Right renal cortex interstitium (tissue), 3 donors: ENCODE data around the gene EPHB3. TPM values are rescaled to one million over a fixed set of nuclear protein-coding genes. Genes with fewer than 3 reads are reported as not detected.

Experiments used
- DNase-seq, 3 donors: peaks; one replicate each; pipeline ENCODE4 v3.0.0-alpha.2; 2013; ENCODE audit warnings: low read depth in 3 of 3, low spot score in 2 of 3
- polyA plus RNA-seq, 3 donors: library from polyadenylated mRNA; unstranded; fragments of 120-200 nt; gene quantifications; one replicate each; pipeline ENCODE4 v1.2.1, GENCODE V29; 2013; ENCODE audit not compliant: insufficient read length in 3 of 3

Gene EPHB3
- polyA plus RNA-seq: 10 to 100 TPM; 25.8 to 29.2 (median 26.2) TPM

DNA sequence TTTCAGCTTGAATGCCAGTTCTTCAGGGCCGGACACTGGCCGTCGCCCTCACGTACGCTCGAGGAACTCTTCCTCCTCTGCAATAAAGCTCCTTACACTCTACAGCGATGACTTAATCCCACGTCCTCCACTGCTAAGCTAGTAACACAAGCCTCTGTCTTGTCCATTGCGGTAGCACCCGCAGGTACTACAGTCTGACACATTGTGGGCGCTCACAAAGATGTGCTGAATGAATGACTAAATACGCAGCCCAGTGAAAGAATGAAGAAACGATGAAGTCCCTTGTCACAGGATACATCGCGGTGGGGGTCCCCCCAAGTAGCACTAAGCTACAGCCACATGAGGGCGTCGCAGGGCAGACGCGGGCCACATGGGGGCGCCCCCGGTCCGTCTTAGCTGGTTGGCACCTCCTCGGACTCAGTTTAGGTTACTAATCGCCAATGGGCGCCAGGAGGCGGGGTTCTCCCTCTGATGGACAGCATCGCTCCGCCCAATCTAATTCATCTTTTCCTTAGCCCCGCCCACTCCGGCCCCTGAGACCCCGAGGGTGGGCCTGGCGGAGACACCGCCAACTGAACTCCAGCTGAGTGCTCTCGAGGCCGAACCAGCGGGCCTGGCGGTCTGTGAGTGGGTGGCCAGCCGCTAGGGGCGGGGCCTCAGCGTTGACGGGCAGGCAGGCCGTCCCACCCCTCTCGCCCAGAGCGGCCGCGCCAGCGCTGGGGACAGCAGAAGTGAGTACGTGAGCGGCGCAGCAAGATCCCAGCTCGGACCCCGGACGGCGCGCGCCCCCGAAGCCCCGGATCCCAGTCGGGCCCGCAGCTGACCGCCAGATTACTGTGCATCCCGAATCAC is at the start of gene EPHB3:
EPHB3 (plus strand) TSS at position 725 of the 852 bp plus-strand sequence. CDS start 451 bp downstream, outside the sequence.
- peak; percentile 99 for DNase-seq

GRCh38 chr3:184512621-184513020 is 49.0 kb upstream of the EPHB3 start:
- DNase-seq: no peak

DNA sequence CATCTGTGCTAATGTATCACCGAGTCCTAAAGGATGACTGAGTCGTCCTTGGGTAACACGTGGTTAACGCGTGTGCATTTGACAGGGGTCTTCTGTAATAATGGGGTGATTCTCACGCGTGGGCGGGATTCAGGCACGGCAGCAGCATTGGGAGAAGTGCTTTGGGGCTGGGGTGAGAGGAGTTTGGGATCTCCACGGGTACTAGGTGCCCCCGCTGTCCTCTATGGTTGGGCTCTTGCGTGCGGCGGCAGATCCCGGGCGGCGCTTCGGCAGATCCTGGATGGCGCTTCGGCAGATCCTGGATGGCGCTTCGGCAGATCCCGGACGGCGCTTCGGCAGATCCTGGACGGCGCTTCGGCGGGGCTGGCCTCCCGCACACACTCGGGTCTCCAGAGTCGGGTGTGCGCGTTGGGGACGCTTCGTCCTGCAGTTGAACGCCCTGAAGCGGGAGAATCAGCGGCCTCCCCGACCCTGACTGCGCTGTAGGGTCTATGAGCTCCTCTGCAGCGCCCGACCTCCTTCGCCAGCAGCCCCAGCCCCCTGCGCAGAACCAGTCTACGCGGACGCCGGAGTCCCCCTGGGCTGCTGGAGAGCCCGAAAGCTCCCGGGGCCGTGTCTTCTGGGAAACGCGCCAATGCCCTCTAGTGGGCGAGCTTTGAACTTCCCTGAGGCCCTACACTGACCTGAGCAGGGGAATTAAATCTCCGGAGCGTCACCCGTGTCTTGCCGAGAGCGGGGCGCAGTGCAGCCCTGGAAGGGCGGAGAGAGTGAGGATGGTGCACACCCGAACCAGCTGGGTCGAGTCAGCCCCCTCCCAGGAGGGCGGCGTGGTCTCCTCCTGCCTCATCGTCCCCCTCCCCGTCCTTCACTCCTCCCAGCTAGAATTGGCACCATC is 48.1 kb upstream of the EPHB3 start:
- DNase-seq: peak; percentile 68 to 84 (median 70)

DNA sequence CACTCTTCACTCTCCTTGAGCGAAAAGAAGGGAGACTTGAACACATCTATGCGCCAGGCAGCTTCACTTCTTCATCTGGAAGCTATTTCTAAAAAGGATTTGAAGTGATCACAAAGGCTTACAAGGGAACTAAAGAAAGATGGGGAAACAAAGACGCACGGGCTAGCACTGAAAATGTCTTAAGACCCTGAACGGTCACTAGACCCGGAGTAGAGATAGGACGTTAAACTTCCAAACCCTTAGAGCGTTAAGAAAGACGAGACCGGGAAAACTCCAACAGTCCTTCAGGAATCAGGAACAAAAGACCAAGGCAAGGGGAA is 47.5 kb upstream of the EPHB3 start:
- DNase-seq: no peak

DNA sequence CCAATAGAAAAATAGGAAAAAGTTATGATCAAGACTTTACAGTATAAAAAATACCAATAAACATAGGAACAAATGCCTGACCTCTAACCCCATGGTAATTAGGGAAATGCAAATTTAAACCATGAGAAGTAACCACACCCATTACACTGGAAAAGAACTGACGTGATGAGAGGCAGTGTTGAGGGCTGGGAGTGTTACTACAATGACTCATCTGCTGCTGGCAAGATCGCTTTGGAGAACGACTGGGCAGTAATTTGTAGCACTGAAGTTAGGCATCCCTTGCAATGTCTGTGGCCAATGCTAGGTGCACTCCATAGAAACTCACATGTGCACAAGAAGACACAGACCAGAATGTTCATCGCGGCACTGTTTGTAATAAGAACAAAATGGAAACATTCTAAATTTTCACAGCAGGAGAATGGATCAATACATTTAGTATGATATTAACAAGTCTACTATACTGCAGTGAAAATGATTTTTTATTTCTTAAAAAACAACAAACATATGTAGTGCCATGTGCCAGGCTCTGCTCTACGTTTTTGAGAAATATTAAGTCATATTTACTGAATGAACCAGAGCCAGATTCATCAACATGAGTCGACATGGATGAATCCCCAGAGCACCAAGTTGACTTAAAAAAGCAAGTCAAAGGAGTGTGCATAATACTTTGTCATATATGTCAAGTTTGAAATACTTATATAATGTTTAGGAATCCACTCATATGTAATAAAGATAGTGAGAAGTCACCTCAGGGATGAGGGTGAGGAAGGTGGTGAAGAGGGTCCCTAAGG is 37.6 kb upstream of the EPHB3 start:
- no peak for DNase-seq

DNA sequence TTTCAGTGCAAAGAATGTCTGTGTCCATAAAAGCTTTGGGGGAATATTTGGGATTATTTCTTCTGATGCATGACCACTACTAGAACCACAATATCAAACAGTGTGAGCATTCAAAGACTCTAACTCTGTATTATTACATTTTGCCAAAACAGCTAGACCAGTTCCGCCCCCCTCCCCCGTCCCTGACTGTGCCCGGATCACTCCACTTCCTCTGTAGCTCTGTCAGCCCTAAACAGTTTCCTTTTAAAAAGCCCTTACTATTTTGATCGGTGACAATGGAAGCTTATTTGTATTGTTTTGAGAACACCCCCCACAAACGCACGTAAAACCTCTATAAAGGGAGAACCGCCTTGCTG is 36.6 kb upstream of the EPHB3 start:
- DNase-seq: no peak

GRCh38 chr3:184525337-184526087 is 36.1 kb upstream of the EPHB3 start:
- DNase-seq: no peak

DNA sequence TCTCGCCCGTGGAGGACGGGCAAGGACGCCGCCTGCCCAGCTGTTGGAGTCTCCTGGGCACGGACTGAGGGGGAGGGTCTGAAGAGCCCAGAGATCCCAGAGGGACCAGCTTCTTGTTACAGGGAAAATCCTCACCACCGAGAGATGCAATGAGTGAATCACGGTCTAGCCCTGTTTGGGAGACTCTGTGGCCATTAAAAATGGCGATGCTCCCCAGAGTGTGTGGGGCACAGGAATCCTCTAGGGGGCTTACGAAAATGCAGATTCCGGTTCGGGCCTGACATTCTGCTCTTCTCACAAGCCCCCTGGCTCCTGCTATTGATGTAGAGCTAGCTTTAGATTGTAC is 35.5 kb upstream of the EPHB3 start:
- DNase-seq: no peak

DNA sequence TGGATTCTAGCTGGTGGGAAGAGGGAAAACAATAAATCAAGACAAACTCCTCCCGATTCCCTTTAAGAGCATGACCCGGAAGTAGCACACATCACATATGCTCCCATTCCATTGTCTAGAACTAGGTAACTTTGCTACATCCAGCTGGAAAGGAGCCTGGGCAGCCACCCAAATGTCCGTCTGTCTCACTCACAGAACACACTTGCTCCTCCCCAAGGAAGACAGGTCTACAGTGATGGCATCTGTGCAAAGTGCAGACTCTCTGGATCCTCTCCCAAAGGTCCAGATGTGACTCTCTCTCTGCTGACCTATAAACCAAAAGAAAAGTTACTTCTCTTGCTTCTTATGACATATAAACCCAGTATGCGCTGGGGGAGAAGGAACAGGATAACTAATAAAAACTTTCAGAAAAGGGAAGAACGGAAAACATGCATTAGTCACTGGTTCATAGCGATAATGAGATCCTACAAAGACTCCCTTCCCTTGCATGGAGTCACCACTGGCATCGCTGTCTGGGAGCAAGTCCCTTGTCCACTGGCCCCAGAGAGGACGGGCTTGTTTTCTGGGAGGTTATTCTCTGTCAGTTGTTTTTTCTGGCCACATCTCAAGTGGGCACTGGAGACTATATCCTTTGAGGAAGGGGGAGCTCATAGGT is 29.8 kb upstream of the EPHB3 start:
- no peak for DNase-seq

GRCh38 chr3:184532940-184533732 is 28.4 kb upstream of the EPHB3 start:
- DNase-seq: no peak

GRCh38 chr3:184537885-184538665 is 23.5 kb upstream of the EPHB3 start:
- no peak for DNase-seq

- DNase-seq: no peak
Measured at GRCh38 chr3:184538666-184539431, 22.7 kb upstream of the EPHB3 start.

DNA sequence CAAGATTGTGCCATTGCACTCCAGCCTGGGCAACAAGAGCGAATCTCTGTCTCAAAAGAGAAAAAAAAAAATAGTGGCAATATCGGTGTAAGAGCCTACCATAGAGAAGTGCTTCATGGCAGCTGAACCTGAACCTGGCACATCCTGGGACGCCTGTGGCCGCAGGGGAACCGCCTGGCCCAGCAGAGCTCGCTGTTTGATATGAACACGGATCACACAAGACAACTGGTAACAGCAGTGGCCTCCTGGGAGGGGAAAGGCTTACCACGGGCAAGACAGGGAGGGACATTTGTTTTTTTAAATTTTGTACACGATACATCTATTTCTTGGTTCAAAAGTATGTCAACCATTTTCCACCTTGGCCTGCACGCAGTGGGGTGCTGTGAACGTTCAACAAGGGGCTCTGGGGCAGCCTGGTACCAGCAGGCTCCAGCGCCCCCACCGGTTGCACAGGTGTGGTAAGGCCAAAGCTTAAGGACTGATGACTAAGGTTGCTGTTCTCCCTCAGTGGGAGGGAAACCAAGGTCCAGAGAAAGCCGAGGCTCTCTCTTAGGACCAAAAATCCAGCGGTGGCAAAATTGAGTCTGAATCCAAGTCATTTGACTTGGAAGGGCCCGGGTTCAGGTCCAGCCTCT is 21.7 kb upstream of the EPHB3 start:
- DNase-seq: no peak

DNA sequence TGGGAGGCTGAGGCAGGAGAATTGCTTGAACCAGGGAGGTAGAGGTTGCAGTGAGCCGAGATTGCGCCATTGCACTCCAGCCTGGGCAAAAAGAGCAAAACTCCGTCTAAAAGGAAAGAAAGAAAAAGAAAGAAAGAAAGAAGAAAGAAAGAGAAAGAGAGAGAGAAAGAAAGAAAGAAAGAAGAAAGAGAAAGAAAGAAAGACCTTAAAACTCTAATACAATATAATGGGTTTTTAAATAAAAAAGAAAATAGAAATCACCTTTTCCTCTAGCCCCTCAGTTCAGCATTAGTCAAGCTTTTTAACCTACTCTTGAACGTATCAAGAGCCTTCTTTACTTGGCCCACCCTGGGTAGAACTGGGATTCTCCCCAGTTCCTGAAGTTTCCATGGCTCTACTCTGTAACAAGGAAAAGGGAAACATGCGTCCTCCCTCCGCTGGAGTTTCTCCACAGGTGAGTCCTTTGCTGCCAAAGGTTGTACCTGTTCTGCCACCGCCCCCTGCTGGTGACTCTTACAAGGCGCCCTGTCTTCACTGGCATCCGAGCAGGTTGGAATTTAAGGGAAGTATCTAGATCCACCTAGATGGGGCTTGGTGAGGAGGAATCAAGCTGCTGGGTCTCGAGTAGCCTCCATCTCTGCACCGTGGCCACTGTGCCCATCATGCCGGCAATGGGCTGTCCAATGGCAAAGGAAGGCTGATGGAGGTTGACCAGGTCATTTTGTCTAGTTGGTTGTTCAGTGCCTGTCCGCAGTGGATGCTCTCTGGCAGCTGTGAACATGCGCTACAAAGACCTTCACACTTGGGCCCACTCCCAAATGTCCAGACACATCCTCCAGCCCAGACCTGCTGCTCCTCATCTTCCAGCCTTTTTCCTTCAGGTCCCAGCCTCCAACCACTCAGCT is 20.6 kb upstream of the EPHB3 start:
- no peak for DNase-seq

DNA sequence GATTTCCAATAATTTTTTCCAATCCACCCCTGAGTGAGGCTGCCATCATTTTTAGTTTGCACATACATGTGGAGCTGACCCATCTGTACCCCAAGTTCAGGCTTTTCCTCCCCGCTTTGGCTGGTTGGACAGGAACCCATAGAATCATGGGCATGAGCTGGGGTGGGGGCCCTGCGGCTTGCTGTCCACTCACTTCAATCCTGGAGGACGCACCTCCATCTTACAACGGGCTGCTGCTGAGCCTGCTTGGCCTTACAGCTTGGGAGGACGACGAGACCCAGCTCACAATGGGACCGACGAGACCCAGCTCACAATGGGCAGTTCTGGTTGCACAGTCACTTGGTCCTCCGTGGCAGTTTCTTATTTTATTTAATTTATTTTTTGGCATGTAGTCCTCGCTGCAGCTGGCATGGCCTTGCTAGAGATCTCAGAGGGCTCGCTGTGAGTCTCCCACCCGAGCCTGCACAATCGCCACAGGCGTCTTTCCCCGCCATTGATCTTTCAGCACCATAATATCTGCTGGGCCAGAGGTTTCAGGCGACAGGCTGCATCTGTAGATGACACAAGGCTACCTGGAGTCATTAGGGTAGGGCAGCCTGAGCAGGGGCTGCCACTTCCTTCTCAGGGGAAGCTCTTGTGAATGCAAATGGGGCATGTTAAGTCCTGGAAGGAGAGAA is 19.6 kb upstream of the EPHB3 start:
- no peak for DNase-seq
